PC-9 (cell line): ENCODE measurements around the gene KCNJ5.

Source experiments
- CTCF ChIP-seq: fragments of 200-600 bp; sonication (generic); conservative IDR thresholded peaks from 2 replicates; pipeline ENCODE4 v1.6.1; 2017; ENCODE audit warnings: mixed run types, antibody characterized with exemption, mild to moderate bottlenecking, moderate library complexity
- EZH2 ChIP-seq: fragments of 200-600 bp; sonication (generic); IDR thresholded peaks from 2 replicates; pipeline ENCODE4 v1.8.0; 2017; ENCODE audit warnings: antibody characterized with exemption, low read depth

DNA sequence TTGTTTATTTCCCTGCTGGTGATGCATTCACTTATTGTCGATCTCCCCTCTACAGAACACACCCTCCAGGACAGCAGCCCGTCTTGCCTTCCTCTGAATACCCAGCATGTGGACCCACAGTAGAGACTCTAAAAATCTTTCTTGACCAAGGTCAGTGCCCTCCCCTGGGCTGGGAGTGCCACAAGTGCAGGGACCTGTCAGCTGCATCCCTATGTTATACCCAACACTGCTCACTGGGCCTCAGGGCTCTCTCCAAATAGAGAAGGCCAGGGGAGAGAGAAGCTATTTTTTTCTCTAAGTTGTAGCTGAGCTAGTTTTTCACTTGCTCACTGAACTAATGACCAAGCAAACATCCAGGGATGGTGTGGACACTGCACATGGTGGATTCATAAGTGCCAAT lies 33.8 kb upstream of the KCNJ5 start:
- TF ChIP-seq CTCF = no peak
- TF ChIP-seq EZH2 = no peak
